GM21381 (cell line): ENCODE data around the gene NOL9.
"Not testable (repeated sequence)": the region's sequence is repeated elsewhere in the genome, so short reads cannot be mapped to it uniquely, and the experiment has no call there.

Experiments used
- ATAC-seq: cut with Tn5 transposase; IDR thresholded peaks from one replicate; pipeline ENCODE4 v1.9.1; 2021; ENCODE audit warnings: mild to moderate bottlenecking, moderate library complexity; ENCODE audit not compliant: unreplicated experiment

The NOL9 gene

DNA sequence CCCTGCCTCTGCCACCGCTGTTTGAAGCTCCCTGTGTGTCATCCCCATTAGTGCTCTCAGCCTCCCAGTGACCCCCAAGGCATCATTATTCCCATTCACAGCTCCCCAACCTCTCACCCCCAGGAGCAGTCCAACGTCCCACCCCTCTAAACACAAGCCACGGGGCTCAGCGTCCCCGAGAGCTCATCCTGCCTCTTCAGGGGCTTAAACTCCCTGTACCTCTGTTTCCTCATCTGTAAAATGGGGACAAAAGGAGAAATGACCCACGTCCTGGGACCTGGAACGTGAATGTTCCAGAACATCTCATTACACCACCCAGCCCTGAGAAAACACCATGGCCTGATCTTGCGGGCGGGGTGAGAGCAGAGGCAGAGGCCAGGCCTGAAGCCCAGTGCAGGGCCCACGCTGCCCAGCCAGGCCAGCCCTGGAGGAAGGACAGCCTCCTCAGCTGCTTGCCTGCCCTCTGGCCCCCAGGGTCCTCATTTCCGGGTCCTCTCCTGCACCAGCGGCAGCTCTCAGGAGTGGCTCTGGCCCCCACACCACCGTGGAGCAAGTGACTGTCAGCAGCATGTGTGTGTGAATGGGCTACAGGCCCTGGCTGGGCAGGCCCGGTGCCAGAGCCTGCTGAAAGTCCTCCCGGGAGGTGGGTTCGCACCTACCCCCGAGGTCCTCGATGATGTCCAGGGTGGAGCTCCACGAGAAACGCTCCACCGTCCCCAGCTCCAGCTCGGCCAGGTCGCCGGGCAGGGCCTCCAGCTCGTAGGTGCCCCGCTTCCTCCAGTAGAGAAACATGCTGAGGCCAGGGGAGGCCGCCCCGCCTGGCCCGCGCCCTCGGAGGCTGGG lies 48.7 kb downstream of the NOL9 start:
- ATAC-seq = no peak

DNA sequence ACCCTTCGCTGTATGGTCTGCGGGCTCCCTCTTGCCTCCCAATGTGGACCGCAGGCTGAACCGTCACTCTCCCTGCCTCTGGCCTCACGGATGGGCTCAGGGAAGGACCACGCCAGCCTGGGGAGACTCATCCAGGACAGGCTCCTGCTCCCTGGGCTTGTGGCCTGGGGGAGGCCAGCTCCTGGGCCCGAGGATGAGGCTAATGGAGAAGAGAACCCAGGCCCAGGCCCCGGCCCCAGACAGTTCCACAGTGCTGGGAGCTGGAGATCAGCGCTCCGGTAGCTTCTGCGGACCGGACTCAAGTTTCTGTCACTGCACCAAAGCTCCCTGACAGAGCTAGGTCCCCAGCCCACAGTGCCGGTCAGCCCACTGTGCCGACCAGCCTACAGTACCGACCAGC lies 49.4 kb downstream of the NOL9 start:
- no peak for ATAC-seq

DNA sequence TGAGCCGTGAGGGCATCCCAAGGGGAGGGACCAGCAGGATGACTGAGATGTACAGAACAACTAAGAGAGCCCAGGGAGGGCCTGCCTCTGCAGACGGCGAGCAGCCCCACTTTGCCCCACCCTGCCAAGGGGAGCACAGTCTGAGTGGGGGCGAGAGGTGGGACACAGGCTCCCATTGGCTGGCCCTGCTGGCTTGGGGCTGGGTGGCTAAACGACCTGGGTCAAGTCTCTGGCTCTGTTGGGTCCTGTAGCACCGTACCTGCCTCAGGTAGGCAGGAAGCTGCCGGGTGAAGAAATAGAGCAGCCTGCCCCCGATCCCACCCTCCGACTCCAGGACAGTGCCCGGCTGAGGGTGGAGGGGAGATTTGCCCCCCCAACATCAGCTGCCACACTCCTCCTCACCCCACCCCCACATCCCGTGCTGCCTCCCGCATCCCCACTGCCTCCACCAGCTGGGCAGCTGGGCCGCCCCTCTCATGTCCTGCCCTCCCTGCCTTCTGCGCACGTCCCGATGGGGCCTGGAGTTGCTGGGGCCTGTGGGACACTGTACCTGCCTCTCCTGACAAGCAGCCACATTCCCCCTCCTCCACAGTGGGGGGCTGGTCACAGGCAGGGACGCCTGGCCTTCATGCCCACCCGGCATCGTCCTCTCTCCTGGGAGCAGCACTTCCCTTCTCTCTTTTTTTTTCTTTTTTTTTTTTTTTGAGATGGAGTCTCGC lies 50.3 kb downstream of the NOL9 start:
- ATAC-seq = no peak

DNA sequence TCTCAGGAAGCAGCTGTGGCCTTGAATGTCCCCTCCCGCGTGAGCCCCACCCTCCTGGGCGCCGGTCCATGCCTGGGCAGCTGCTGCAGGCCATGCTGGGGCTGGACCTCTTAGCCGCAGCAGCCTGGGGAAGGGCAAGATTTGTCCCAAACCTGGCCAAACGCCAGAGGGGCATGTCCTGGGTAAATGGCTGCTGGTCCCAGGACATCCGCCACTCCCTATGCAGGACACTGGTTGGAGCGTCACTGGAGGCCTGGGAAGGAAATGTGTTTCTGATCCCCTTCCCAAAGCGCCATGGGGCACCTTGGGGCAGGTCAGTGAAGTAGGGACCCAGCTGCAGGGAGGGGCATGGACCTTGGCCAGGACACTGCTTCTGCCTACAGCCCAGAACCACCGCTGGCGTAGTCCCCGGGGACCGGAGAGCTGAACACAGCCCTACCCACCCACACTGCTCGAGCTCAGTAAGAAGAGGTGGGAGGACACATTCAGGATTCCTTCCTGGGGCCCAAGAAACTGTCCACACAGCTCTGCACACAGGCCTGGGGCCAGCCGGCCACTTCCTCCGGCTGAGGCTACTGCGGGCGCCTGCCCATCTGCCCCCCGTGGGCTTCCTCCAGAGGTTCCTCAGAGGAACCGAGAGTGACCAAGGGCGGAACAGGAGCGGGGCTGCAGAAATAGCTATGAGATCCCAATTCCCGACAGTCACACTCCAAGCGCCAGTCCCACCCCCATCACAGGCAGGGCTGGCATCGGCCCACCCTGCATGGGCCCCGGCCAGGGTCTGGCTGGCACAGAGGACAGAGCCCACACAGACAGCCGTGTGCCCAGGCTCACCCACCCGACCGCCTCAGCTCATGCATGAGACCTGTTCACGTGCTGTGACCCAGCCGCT lies 52.1 kb downstream of the NOL9 start:
- ATAC-seq = no peak

DNA sequence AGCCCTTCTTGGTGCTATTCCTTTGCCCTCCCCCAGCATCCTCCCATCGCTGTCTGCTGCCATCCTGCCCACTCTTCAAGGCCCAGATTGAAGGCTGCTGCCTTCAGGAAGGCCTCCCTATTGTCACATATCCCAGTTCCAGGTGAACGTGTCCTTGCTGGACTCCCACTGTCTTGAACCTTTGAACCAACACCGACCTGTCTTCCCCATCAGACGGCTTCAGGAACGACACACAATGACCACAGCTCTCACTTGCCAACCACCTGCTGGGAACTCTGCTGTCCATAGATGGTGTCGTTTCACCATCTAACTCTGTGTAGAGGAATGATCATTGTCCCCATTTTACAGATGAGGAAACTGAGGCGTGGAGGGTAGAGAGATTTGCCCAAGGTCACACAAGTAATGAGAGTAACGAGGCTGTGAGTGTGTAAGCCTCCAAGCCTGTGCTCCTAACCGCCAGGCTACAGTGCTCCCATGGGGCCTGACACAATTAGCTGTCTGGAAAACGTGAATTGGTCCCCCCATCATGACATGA lies 53.0 kb downstream of the NOL9 start:
- ATAC-seq = no peak

DNA sequence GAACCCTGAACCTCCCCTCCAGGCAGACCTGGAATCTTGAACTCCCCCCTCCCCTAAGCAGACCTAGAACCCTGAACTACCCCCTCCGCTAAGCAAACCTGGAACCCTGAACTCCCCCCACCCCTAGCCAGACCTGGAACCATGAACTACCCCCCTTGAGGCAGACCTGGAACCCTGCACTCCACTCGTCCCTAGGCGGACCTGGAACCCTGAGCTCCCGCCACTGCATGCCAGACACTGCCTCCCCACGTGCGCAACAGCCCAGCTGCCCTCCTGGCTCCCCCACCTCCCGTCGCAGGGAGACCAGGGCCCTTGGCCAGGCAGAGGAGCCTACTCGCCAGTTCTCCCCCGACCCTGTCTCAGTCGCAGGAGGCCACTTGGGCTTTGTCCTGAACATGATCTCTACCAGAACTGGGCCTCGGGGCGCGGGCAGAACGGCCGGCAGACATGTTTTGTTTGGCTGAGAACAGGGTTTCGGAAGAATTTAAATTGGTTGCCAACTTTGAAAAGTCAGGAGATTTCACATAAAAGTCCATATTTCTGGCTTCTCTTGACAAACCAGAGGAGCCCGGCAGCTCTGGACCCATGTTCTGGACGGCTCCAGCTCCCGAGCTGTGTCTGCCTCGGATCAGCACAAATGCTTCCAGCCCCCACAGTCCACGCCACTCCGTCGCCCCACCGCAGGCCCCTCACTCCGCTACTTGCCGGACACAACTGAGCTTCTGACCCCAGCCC lies 53.6 kb downstream of the NOL9 start:
- ATAC-seq = no peak

DNA sequence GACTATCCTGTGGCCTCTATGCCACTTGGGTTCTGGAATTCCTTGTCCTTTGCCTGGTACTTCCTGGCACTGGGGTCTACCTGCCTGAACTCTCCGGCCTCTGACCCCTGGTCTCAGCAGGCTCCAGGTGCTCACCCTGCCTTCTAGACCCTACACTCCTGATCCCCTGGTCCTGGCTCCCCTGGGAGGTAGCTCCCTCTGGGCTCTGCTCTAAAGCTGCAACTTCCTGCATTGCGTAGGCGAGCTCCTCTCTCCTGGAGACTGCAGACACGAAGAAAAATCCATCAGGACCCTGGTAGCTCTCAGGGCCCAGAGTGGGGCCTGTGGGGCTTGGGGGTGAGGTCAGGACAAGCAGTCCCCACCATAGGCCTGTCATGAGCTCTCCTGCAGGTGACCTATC lies 55.0 kb downstream of the NOL9 start:
- no peak for ATAC-seq

DNA sequence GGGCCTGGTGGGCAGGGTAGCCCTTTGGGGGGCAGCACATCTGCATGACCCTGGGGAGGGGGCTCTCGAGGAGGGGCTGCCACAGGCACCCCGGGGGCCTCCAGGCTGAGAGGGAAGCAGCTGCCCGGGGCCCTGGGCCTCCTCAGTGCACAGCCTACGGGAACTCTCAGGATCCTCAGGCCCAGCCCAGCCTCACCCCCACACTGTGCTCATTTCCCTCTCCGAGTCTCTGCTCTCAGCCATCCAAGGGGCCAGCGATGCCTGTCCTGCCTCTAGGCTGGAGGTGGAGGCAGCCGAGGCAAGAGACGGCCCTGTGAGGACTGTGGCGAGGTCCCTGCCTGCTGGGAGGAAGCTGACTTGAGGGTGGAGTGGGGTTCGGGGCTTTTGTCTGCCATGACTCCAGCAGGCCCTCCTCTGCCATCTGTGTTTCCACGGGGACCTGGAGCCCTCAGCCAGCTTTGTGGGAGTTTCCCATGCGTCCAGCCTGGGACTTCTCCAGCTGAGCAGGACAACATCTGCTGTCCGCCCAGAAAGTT lies 55.7 kb downstream of the NOL9 start:
- ATAC-seq = no peak

DNA sequence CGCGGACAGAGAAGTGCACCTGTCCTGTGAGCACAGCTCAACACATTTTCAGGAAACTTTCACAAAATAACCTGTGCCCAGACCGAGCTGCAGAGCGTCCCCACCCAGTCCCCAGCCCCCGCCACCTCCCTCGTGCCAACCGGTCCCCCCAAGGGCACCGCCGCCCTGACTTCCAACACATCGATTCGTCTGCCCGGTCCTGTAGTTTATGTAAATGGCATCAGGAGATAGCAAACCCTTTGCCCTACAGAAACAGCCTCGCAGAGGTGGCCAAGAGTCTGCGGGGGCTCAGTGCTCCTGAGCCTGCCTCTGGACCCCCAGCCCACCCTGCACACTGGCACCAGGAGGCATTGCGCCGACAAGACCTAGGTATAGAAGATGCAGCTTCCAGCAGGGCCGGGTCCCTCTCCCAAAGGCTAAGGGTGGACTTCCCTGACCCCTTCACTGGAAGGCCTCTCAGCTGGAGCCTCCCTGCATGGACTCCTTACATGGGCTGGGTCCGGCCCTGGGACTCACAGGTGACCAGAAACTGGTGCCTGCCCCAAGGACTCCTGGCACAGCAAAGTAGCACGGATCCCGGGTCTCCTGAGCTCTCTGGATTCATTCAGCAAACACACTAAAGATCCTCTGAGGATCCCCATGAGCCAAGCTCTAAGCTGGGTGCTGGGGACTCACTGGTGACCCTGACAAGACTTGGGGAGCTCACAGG lies 56.3 kb downstream of the NOL9 start:
- no peak for ATAC-seq

DNA sequence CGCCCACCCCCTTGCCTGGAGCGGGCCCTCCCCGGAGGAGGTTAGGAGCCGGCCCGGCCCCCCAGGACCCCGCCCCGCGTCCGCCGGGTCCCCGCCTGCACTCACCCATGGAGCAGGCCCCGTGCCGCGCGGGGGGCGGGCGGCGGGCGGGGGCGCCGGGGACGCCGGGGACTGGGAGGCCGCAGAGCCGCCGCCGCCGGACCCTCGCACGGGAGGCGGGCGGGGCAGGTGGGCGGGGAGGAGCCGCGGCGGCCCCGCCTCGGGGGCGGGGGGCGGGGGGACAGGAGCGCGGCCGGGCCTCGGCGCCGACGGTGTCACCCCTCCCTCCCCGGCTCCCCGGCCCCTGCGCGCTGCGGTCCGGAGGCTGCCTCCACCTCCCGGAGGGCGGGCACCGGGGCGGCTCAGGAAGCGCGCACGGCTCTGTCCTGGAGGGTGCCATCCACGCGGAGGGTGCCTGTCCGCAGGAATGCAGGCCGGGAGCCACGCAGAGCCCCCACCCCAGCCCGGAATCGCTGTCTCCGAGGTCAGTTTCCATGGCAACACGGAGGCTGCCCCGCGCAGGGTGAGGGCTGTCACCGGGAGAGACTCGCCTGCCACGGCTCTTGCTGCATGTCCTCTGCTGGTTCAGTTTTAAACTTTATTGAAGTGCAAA lies 57.0 kb downstream of the NOL9 start:
- no peak for ATAC-seq

DNA sequence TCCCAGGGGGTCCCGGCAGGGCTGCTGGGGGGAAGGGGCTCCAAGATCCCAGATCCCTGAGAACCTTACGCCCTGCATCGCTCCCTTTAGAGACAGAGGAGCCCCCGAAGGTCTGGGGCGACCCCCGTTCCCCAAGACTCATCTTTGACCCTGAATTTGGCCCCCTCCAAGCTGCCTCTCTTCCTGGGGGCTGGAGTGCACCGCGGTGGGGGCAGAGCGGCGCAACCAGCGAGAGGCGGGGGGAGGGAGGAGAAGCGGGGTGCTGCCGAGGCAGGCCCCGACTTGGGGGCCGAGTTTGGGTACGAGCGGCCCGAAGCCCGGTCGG lies 57.5 kb downstream of the NOL9 start:
- no peak for ATAC-seq

DNA sequence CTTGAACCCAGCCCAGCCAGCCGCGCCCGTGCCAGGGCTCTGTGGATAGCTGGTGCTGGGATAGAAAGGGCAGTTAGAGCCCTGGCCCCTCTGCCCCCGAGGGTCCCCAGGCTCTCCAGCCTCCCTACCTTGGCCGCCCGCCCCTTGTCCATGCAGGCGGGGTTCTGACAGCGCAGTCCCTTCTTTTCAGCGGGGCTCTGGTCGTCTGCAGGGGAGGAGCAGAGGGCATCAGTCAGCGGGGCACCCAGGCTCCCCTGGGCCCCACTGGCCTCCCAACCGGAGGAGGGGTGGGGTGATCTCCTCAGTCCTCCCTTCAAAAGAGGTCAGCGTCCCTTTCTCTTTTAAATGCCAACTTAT lies 58.0 kb downstream of the NOL9 start:
- ATAC-seq = no peak

DNA sequence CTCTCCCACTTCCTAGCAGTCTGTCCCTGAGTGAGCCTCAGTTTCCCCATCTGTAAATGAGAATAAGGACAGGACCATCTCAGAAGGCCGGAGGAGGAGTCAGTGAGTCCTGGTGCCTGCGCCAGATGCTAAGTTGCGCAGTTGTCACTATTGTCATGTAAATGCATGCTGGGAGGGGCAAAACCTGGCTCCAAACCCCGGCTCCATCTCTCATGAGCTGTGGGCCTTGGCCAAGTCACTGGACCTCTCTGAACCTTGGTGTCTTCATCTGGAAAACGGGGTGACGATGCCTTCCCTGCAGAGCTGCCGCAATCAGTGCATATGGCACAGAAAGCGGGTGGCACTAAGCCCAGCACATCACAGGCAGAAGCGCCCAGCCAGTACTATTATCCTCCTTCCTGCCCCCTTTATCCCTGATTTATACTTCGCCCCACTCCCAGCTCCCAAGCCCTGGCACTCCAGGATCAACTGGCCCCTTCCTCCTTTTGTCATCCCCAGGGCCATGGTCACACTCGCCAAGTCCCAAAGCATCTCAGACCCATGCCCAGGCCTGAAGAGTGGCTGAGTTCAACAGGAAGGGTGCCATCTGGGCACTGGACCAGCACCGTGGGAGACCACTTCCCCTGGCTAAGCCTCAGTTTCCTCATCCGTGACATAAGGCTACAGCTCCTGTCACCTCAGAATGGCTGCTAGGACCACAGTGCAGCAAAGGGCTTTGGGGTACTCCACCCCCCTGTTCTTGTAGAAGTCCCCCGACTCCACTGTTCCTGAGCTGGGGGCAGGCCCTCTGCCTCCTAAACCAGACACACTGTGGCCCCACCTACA lies 58.6 kb downstream of the NOL9 start:
- ATAC-seq = no peak

DNA sequence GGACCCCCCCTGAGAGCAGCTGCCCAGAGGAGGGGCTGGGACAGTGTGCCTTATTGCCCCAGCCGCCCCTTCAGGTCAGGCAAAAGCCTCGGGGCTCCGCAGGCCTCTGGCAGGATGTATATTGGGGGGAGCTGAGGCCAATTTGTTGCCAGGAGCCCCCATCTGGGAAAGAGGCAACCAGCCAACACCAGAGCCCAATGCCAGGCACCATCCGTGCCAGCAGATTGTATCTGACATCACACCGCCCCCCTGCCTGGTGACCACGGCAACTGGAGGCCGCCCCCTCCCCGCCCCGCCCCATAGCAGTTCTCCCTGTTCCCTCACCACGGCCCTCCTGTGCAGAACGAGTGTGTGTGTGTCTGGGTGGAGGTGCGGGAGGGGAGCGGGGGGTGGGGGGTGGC lies 59.3 kb downstream of the NOL9 start:
- ATAC-seq = no peak

DNA sequence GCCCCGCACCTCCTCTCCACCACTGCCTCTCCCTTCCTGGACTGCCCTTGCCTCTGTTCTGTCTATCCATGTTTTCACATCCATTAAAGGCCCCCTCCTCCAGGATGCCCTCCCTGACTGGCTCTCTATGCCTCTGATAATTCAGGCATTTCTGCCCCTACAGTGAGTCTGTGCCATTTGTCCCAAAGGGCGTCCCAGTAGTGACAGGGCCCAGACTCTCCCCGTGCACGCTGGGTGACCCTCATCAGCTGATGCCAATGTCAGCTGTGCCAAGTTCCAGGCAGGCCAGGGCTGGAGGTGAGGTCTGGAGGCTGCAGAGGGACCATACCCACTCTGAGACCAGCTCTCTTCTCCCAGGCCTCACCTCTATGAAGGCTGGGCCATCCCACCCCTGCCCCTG lies 59.7 kb downstream of the NOL9 start:
- no peak for ATAC-seq

DNA sequence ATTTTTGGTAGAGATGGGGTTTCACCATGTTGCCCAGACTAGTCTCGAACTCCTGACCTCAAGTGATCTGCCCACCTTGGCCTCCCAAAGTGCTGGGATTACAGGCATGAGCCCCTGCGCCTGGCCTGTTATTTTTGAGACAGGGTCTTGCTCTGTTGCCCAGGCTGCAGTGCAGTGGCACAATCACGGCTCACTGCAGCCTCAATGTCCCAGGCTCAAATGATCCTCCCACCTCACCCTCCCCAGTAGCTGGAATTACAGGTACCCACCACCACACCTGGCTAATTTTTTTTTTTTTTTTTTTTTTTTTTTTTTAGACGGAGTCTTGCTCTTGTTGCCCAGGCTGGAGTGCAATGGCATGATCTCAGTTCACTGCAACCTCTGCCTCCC lies 60.5 kb downstream of the NOL9 start:
- not testable (repeated sequence) for ATAC-seq

DNA sequence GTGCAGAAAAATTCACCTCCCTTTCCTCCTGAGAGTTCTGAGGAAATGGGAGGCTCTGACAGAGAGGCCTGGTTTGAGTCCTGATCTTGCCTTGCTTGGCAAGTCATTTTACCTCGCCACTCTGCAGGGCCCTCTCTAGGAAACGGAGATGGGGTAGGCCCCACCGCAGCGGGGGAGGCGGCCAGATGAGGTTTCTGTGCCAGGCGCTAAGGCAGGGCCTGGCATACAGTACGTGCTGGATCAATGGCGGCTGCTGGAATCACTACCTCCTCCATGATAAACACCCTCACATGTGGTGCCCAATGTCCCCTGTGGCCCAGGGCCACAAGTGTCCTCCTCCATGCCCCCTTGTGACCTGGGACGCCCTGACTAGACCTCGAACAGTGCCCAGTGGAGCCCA lies 62.3 kb downstream of the NOL9 start:
- ATAC-seq = no peak

DNA sequence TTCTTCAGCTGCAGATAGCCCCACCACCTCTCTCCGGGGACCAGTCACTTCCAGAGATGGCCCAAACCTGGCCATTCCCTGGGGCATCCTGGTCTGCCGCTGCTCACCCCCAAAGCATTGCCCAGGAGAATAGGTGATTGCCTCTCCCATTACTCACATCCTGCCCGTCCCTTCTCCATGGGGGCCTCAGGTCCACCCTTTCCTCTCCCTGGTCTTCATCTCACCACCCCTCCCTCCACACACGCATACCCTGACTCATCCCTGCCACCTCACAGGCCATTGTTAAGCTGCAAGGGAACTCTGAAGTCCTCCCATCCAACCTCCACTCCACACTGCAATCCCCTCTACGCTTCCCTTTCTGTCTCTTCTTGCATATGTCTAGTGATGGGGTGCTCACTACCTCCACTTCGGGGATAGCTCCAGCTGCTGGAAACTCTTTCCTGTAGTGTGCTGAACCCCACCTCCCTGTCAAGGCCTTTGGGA lies 62.8 kb downstream of the NOL9 start, which contains the start of gene PLEKHG5:
Gene PLEKHG5 (minus strand): TSS at position 188 of the 483 bp plus-strand sequence. CDS start 14,096 bp downstream, outside the sequence.
- ATAC-seq = no peak
